ENCODE measurements around the gene PCNX2. TPM values are rescaled to one million over a fixed set of nuclear protein-coding genes. Genes with fewer than 3 reads are reported as not detected.

PCNX2 gene
- total and polyA plus RNA-seq, 2 donors (not counting 3 experiments of a cell fraction or from before 2014, with no cell fraction given): 6.6 to 11.0 TPM

DNA sequence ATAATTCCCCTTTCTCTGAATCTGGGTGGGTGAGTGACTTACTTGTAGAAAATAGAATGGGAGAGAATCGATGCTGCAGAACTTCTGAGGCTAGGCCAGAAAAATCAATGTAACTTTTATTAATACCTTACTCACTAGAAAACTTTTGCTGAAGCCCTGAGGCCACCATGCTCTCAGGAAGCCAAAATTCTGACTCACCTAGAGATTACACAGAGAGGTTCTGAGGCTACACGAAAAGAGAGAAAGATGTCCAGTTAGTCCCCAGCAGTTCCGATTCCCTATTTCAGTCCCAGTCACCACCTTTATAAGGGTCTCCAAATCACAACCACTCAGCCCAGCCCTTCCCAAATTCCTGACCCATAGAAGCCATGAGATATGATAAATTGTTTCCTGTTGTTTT lies 210.0 kb downstream of the PCNX2 start:
- Histone ChIP-seq H2AFZ (ENCODE audit: low read depth, low read length) (no peak overlapping the region), H3K36me3 (ENCODE audit: control insufficient read depth in 2 of 2, extremely low read depth in 1 of 2, insufficient read depth in 2 of 2, low read length in 2 of 2) (no peaks in the 10 kb centered on the region), H3K9ac (replicated peaks; ENCODE audit: extremely low read depth, insufficient read depth, low read length) (no peak overlapping the region), H3K9me1 (replicated peaks; ENCODE audit: control insufficient read depth, extremely low read depth, insufficient read depth, low read length) (no peaks in the 10 kb centered on the region), H3K4me1 (ENCODE audit: control insufficient read depth, extremely low read depth, insufficient read depth, low read length) (no peaks in the 10 kb centered on the region), H3K27ac (ENCODE audit: insufficient read depth, low read depth, low read length) (no peak overlapping the region), H3K4me3 (replicated peaks in 1 of 3; ENCODE audit: insufficient read depth in 1 of 3, low read depth in 1 of 3, low read length in 3 of 3) (no peak overlapping the region), H4K20me1 (replicated peaks; ENCODE audit: control insufficient read depth, extremely low read depth, insufficient read depth, low read length) (no peaks in the 10 kb centered on the region), H3K27me3 (ENCODE audit: control insufficient read depth in 2 of 2, insufficient read depth in 2 of 2, low read length in 2 of 2) (no peaks in the 10 kb centered on the region), H3K4me2 (ENCODE audit: insufficient read depth, low read length) (no peak overlapping the region), H3K9me3 (replicated peaks; ENCODE audit: control insufficient read depth, insufficient read depth, low read length) (no peaks in the 10 kb centered on the region), H3K79me2 (ENCODE audit: control insufficient read depth, insufficient read depth, low read length) (no peaks in the 10 kb centered on the region)
- no peak for FAIRE-seq
- BruUV-seq (replicated peaks): no TSS peak
- DNase-seq (ENCODE audit: low read depth, low spot score): no peak
- dilution Hi-C loops (cut with MboI; ENCODE audit: extremely low pct_ligation_motif_present, low sequenced_read_pairs): no loop called here
- POLR2A ChIA-PET: no interaction called here
- TF ChIP-seq JUN (IDR thresholded peaks at IDR 0.05; ENCODE audit: borderline replicate concordance, insufficient read depth, insufficient read length, low read depth) (no peak), POLR2AphosphoS5 (IDR thresholded peaks at IDR 0.05; ENCODE audit: insufficient read depth, low read depth, low read length) (no peak), POLR2A (IDR thresholded peaks at IDR 0.05; ENCODE audit: low read depth, low read length) (no peak), FOS (IDR thresholded peaks at IDR 0.05; ENCODE audit: borderline replicate concordance, insufficient read depth, low read length) (no peak), EZH2 (IDR thresholded peaks at IDR 0.05; ENCODE audit: borderline replicate concordance, low read depth, low read length, severe bottlenecking) (no peak), MYC (IDR thresholded peaks at IDR 0.05; ENCODE audit: low read depth, low read length) (no peak)
- TF ChIP-seq, protein P1, sequence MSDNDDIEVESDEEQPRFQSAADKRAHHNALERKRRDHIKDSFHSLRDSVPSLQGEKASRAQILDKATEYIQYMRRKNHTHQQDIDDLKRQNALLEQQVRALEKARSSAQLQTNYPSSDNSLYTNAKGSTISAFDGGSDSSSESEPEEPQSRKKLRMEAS (IDR thresholded peaks at IDR 0.05; ENCODE audit: insufficient read depth, insufficient read length): no peak
- intact Hi-C loops (cut with micrococcal nuclease): no loop called here
- CTCF ChIA-PET: no interaction called here

DNA sequence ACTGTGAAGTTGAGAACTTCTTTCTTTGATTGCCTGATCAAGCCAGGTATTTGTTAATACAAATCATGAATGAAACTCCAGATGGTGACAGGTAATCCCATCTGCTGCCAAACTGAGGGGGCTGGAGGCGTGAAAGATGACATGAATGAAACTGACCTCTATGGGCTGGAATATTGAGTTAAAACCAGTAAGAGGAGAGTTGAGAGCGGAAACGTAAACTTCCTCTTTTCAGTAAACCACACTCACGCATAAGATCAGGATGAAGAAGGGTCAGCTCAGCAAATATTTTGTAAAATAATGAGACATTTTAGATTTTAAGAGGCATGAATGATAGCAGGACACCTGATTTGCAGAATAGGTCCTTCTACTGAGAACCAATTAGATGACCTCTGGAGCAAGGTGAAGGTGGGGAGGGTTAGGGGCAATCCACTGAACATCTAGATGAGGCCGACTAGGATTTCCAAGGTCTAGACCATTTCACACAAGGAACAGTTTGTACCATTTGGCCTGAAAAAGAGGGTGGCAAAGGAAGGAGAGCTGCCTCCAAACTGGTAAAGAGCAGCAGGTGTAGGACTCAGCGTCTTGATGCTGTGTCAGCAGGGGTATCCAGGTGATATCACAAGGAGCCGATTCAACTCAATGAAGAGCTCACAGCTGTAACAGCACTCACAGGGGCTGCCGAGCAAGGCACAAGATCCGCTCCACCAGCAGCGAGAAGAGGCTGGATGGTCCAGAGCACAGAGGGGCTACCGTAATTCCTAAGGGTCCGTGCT lies 212.6 kb downstream of the PCNX2 start:
- H3K4me1 ChIP-seq (ENCODE audit: control insufficient read depth, extremely low read depth, insufficient read depth, low read length): no peaks in the 10 kb centered on the region
- H4K20me1 ChIP-seq (replicated peaks; ENCODE audit: control insufficient read depth, extremely low read depth, insufficient read depth, low read length): no peaks in the 10 kb centered on the region
- intact Hi-C loops (cut with micrococcal nuclease): no loop called here
- BruUV-seq (replicated peaks): no TSS peak
- dilution Hi-C loops (cut with MboI; ENCODE audit: extremely low pct_ligation_motif_present, low sequenced_read_pairs): no loop called here
- FAIRE-seq (no peak), DNase-seq (ENCODE audit: low read depth, low spot score) (no peak)
- TF ChIP-seq FOS (IDR thresholded peaks at IDR 0.05; ENCODE audit: borderline replicate concordance, insufficient read depth, low read length): no peak
- no peak for TF ChIP-seq GATA2 (IDR thresholded peaks at IDR 0.05; ENCODE audit: insufficient read depth, insufficient read length, low read depth, low read length)
- TF ChIP-seq POLR2A (IDR thresholded peaks at IDR 0.05; ENCODE audit: low read depth, low read length): no peak
- no peak for TF ChIP-seq POLR2AphosphoS5 (IDR thresholded peaks at IDR 0.05; ENCODE audit: insufficient read depth, low read depth, low read length)
- TF ChIP-seq, protein P2, sequence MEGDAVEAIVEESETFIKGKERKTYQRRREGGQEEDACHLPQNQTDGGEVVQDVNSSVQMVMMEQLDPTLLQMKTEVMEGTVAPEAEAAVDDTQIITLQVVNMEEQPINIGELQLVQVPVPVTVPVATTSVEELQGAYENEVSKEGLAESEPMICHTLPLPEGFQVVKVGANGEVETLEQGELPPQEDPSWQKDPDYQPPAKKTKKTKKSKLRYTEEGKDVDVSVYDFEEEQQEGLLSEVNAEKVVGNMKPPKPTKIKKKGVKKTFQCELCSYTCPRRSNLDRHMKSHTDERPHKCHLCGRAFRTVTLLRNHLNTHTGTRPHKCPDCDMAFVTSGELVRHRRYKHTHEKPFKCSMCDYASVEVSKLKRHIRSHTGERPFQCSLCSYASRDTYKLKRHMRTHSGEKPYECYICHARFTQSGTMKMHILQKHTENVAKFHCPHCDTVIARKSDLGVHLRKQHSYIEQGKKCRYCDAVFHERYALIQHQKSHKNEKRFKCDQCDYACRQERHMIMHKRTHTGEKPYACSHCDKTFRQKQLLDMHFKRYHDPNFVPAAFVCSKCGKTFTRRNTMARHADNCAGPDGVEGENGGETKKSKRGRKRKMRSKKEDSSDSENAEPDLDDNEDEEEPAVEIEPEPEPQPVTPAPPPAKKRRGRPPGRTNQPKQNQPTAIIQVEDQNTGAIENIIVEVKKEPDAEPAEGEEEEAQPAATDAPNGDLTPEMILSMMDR (IDR thresholded peaks at IDR 0.05; ENCODE audit: extremely low read depth in 1 of 2, insufficient read depth in 1 of 2, low read depth in 1 of 2, low read length in 2 of 2): no peak
- TF ChIP-seq JUN (IDR thresholded peaks at IDR 0.05; ENCODE audit: borderline replicate concordance, insufficient read depth, insufficient read length, low read depth): no peak
- TF ChIP-seq MYC (IDR thresholded peaks at IDR 0.05; ENCODE audit: low read depth, low read length): no peak
- no peak for TF ChIP-seq EZH2 (IDR thresholded peaks at IDR 0.05; ENCODE audit: borderline replicate concordance, low read depth, low read length, severe bottlenecking)
- TF ChIP-seq, protein P1 (IDR thresholded peaks at IDR 0.05; ENCODE audit: insufficient read depth, insufficient read length): no peak
- POLR2A ChIA-PET: no interaction called here
- no peak overlapping the region for H2AFZ ChIP-seq (ENCODE audit: low read depth, low read length)
- H3K9me1 ChIP-seq (replicated peaks; ENCODE audit: control insufficient read depth, extremely low read depth, insufficient read depth, low read length): no peaks in the 10 kb centered on the region
- no peak overlapping the region for H3K9ac ChIP-seq (replicated peaks; ENCODE audit: extremely low read depth, insufficient read depth, low read length)
- no peaks in the 10 kb centered on the region for H3K27me3 ChIP-seq (ENCODE audit: control insufficient read depth in 2 of 2, insufficient read depth in 2 of 2, low read length in 2 of 2)
- no peaks in the 10 kb centered on the region for H3K36me3 ChIP-seq (ENCODE audit: control insufficient read depth in 2 of 2, extremely low read depth in 1 of 2, insufficient read depth in 2 of 2, low read length in 2 of 2)
- H3K79me2 ChIP-seq (ENCODE audit: control insufficient read depth, insufficient read depth, low read length): no peaks in the 10 kb centered on the region
- CTCF ChIA-PET: no interaction called here
- no peak overlapping the region for H3K4me2 ChIP-seq (ENCODE audit: insufficient read depth, low read length)
- H3K27ac ChIP-seq (ENCODE audit: insufficient read depth, low read depth, low read length): no peak overlapping the region
- H3K4me3 ChIP-seq (replicated peaks in 1 of 3; ENCODE audit: insufficient read depth in 1 of 3, low read depth in 1 of 3, low read length in 3 of 3): no peak overlapping the region
- H3K9me3 ChIP-seq (replicated peaks; ENCODE audit: control insufficient read depth, insufficient read depth, low read length): no peaks in the 10 kb centered on the region
